NCI-H526 (cell line): ENCODE measurements around the gene SEPTIN11.
"Not testable (repeated sequence)": the region's sequence is repeated elsewhere in the genome, so short reads cannot be mapped to it uniquely, and the experiment has no call there.

Experiments used
- DNase-seq, 2 experiments: peaks; one replicate each; lab custom pipeline; 2025; lab: John Stamatoyannopoulos, UW

SEPTIN11 gene

GRCh38 chr4:76952071-76952470, 2.5 kb downstream of the SEPTIN11 start:
- DNase-seq = no peak

GRCh38 chr4:76952656-76953582, 3.4 kb downstream of the SEPTIN11 start:
- no peak for DNase-seq

GRCh38 chr4:76953956-76954355, 4.4 kb downstream of the SEPTIN11 start:
- no peak for DNase-seq

GRCh38 chr4:76954489-76954888, 4.9 kb downstream of the SEPTIN11 start:
- no peak for DNase-seq

- no peak for DNase-seq
Measured at GRCh38 chr4:76955182-76955581, 5.6 kb downstream of the SEPTIN11 start.

GRCh38 chr4:76957004-76957738, 7.6 kb downstream of the SEPTIN11 start:
- DNase-seq = no peak

GRCh38 chr4:76958891-76959290, 9.3 kb downstream of the SEPTIN11 start:
- DNase-seq = no peak

- DNase-seq = no peak
Measured at GRCh38 chr4:76960014-76960413, 10.5 kb downstream of the SEPTIN11 start.

- no peak for DNase-seq
Measured at GRCh38 chr4:76962406-76963130, 13.0 kb downstream of the SEPTIN11 start.

- no peak for DNase-seq
Measured at GRCh38 chr4:76963131-76963750, 13.7 kb downstream of the SEPTIN11 start.

- not testable (repeated sequence) for DNase-seq
Measured at GRCh38 chr4:76963927-76964326, 14.4 kb downstream of the SEPTIN11 start.

- no peak for DNase-seq
Measured at GRCh38 chr4:76964769-76965168, 15.2 kb downstream of the SEPTIN11 start.

- DNase-seq = no peak
Measured at GRCh38 chr4:76965866-76966579, 16.5 kb downstream of the SEPTIN11 start.

GRCh38 chr4:76968937-76969336, 19.4 kb downstream of the SEPTIN11 start:
- no peak for DNase-seq

- no peak for DNase-seq
Measured at GRCh38 chr4:76969495-76969894, 19.9 kb downstream of the SEPTIN11 start.

GRCh38 chr4:76969941-76970529, 20.5 kb downstream of the SEPTIN11 start:
- DNase-seq = no peak

- DNase-seq = no peak
Measured at GRCh38 chr4:76972306-76972705, 22.8 kb downstream of the SEPTIN11 start.

GRCh38 chr4:76974150-76974549, 24.6 kb downstream of the SEPTIN11 start:
- no peak for DNase-seq

GRCh38 chr4:76977113-76977512, 27.6 kb downstream of the SEPTIN11 start:
- DNase-seq = no peak

- no peak for DNase-seq
Measured at GRCh38 chr4:76977736-76978350, 28.3 kb downstream of the SEPTIN11 start.
